GM12878 (cell line): ENCODE data around the gene TMX4. TPM values are rescaled to one million over a fixed set of nuclear protein-coding genes. Genes with fewer than 3 reads are reported as not detected.

Experiments used
- ATAC-seq: fragments of 200-7000 bp; cut with Tn5 transposase; 3 replicates; pipeline ENCODE4 v1.9.1; 2020; ENCODE audit warnings: mild to moderate bottlenecking, moderate library complexity
- BruUV-seq: library from RNA; stranded (reverse); fragments of 400-500 nt; replicated peaks from 2 replicates; lab custom pipeline; 2021; lab: Mats Ljungman, UMichigan
- CTCF ChIA-PET: fragments of 300-600 bp; sonication (Branson Sonifier 250); formaldehyde crosslinking; extraction: SDS; loops from one replicate; lab custom pipeline; 2021; ENCODE audit warnings: inconsistent platforms; lab: Yijun Ruan, JAX
- POLR2A ChIA-PET: fragments of 350-600 bp; formaldehyde crosslinking; extraction: SDS; loops from one replicate; lab custom pipeline; 2021; ENCODE audit warnings: inconsistent platforms; lab: Charles Lee
- RAD21 ChIA-PET: fragments of 300-600 bp; sonication (Branson Sonifier 250); formaldehyde crosslinking; loops from one replicate; lab custom pipeline; 2023; ENCODE audit warnings: antibody characterized with exemption; ENCODE audit not compliant: unreplicated experiment; lab: Charles Lee
- SMC1A ChIA-PET: fragments of 300-600 bp; sonication (Branson Sonifier 250); formaldehyde crosslinking; loops from one replicate; lab custom pipeline; 2023; ENCODE audit not compliant: unreplicated experiment, uncharacterized antibody; lab: Charles Lee
- DNase-seq: peaks from one replicate; pipeline ENCODE4 v3.0.0-alpha.2; 2011; ENCODE audit warnings: low read depth, low spot score
- FAIRE-seq: peaks from 3 replicates; lab custom pipeline; 2011; peaks lifted over from hg19 to GRCh38; lab: Jason Lieb, UNC
- H2AFZ ChIP-seq: 2 replicates; pipeline ENCODE4 v1.6.0; 2011; ENCODE audit warnings: low read depth, low read length, control low read depth; ENCODE audit not compliant: control insufficient read depth
- H3K27ac ChIP-seq: 2 replicates; pipeline ENCODE4 v1.5.1; 2011; ENCODE audit warnings: control low read depth; ENCODE audit not compliant: control insufficient read depth, insufficient read depth
- H3K27me3 ChIP-seq, 2 experiments: replicated peaks in 1 of 2; 2 replicates each; pipeline versions ENCODE4 v1.6.0 to v1.6.1; 2011; ENCODE audit warnings: low read length in 1 of 2; ENCODE audit not compliant: control insufficient read depth in 2 of 2, insufficient read depth in 2 of 2
- H3K36me3 ChIP-seq, 2 experiments: 2 replicates each; pipeline ENCODE4 v1.5.1; 2011; ENCODE audit warnings: low read length in 1 of 2; ENCODE audit not compliant: control insufficient read depth in 2 of 2, insufficient read depth in 2 of 2
- H3K4me1 ChIP-seq: 2 replicates; pipeline ENCODE4 v1.6.1; 2011; ENCODE audit warnings: mild to moderate bottlenecking, low read length, moderate library complexity, mixed read lengths; ENCODE audit not compliant: control insufficient read depth, insufficient read depth
- H3K4me2 ChIP-seq: 2 replicates; pipeline ENCODE4 v1.6.0; 2011; ENCODE audit warnings: control low read depth; ENCODE audit not compliant: control insufficient read depth, insufficient read depth
- H3K4me3 ChIP-seq: fragments of 200-600 bp; sonication (generic); 2 replicates; pipeline ENCODE4 v1.5.1; 2016
- H3K79me2 ChIP-seq: 2 replicates; pipeline ENCODE4 v1.6.0; 2011; ENCODE audit warnings: low read length; ENCODE audit not compliant: control insufficient read depth, insufficient read depth
- H3K9ac ChIP-seq: 2 replicates; pipeline ENCODE4 v1.8.0; 2011; ENCODE audit warnings: low read length, control low read depth, mixed read lengths; ENCODE audit not compliant: control insufficient read depth, insufficient read depth
- H3K9me3 ChIP-seq: replicated peaks from 3 replicates; pipeline ENCODE4 v1.5.1; 2011; ENCODE audit warnings: mild to moderate bottlenecking, low read length; ENCODE audit not compliant: control insufficient read depth, insufficient read depth
- H4K20me1 ChIP-seq: 2 replicates; pipeline ENCODE4 v1.6.0; 2011; ENCODE audit not compliant: control insufficient read depth, insufficient read depth
- BRCA1 ChIP-seq: IDR thresholded peaks from 2 replicates; pipeline ENCODE4 v1.6.1; 2011; ENCODE audit warnings: low read depth, low read length, improper control_type of control experiment
- EGR1 ChIP-seq, 2 experiments: IDR thresholded peaks; 1 replicate in 1 of 2; 2 replicates in 1 of 2; pipeline ENCODE4 v1.6.1; 2011 to 2012; ENCODE audit warnings: low read depth in 2 of 2, low read length in 2 of 2, borderline replicate concordance in 1 of 2, mild to moderate bottlenecking in 1 of 2, moderate library complexity in 1 of 2
- HDAC2 ChIP-seq: fragments of 200-600 bp; sonication (generic); IDR thresholded peaks from 2 replicates; pipeline ENCODE4 v1.6.1; 2017
- HDGF ChIP-seq: fragments of 450-650 bp; IDR thresholded peaks from 2 replicates; pipeline ENCODE4 v1.6.1; 2016; ENCODE audit warnings: antibody characterized with exemption
- NFYA ChIP-seq: IDR thresholded peaks from 2 replicates; pipeline ENCODE4 v1.6.1; 2011; ENCODE audit warnings: low read depth, mild to moderate bottlenecking, low read length, improper control_type of control experiment, borderline replicate concordance
- POLR2AphosphoS2 ChIP-seq: IDR thresholded peaks from 2 replicates; pipeline ENCODE4 v1.6.1; 2011; ENCODE audit warnings: low read depth, mild to moderate bottlenecking, low read length, improper control_type of control experiment, moderate library complexity
- ZNF384 ChIP-seq: IDR thresholded peaks from 2 replicates; pipeline ENCODE4 v1.6.1; 2012; ENCODE audit warnings: low read depth, mild to moderate bottlenecking, low read length, improper control_type of control experiment, borderline replicate concordance
- WGBS: methylation state at CpG from one replicate; pipeline ENCODE4 v1.1.6; 2016; ENCODE audit warnings: low lambda C conversion rate; ENCODE audit not compliant: insufficient replicate concordance, insufficient coverage; ENCODE audit errors: missing lambda C conversion rate; 5-methylcytosine and 5-hydroxymethylcytosine counted together
- in situ Hi-C: fragments of 300-500 bp; cut with MboI; formaldehyde crosslinking; loops from 9 replicates; pipeline ENCODE4 v1.14.3; 2018; ENCODE audit warnings: mixed read lengths
- intact Hi-C: fragments of 100-400 bp; cut with micrococcal nuclease; formaldehyde crosslinking; loops from one replicate; pipeline ENCODE4 v1.14.2; 2022; ENCODE audit not compliant: unreplicated experiment
- polyA plus RNA-seq, 11 experiments: library from polyadenylated mRNA; depleted of rRNA in 4 of 11; unstranded in 6 of 11; stranded (reverse) in 5 of 11; fragments of >200 nt; fragmentation: Nextera tagmentation in 4 of 11; fragmentation: Illumina TruSeq in 1 of 11; extraction: Ambion mirVana in 4 of 11; extraction: Trizol in 1 of 11; gene quantifications; 1 replicate in 1 of 11; 2 replicates in 10 of 11; pipeline versions ENCODE4 v1.2.1 to v1.2.3, GENCODE V29; 2011 to 2016; ENCODE audit warnings: inconsistent platforms in 2 of 11, missing spikeins in 2 of 11, low read depth in 1 of 11
- total RNA-seq, 4 experiments: library from RNA; depleted of rRNA in 3 of 4; stranded (reverse); fragments of >200 nt in 3 of 4; fragmentation: Illumina TruSeq in 1 of 4; extraction: Trizol in 1 of 4; gene quantifications; 2 replicates each; pipeline versions ENCODE4 v1.2.1 to v1.2.3, GENCODE V29; 2013 to 2021
- TF ChIP-seq, protein P1 (sequence below): IDR thresholded peaks from 2 replicates; pipeline ENCODE4 v1.6.1; 2012; ENCODE audit warnings: low read depth, low read length, improper control_type of control experiment
- TF ChIP-seq, protein P2 (sequence below): fragments of 150-350 bp; IDR thresholded peaks from 2 replicates; pipeline ENCODE4 v1.6.1; 2014; ENCODE audit warnings: mild to moderate bottlenecking, low read depth, low read length
- TF ChIP-seq, protein P3 (sequence below): fragments of 450-650 bp; IDR thresholded peaks from 2 replicates; pipeline ENCODE4 v1.6.1; 2016; ENCODE audit warnings: mild to moderate bottlenecking, moderate library complexity, borderline replicate concordance
- TF ChIP-seq, protein P4 (sequence below): fragments of 450-650 bp; formaldehyde crosslinking; IDR thresholded peaks from 2 replicates; pipeline ENCODE4 v1.4.0; 2020; ENCODE audit warnings: mild to moderate bottlenecking, moderate library complexity

Gene TMX4
- total and polyA plus RNA-seq, 10 of the 15 experiments (the other 5 are each of a cell fraction or from before 2014, with no cell fraction given), result 3.9 to 19.9 (median 11.1) TPM

DNA sequence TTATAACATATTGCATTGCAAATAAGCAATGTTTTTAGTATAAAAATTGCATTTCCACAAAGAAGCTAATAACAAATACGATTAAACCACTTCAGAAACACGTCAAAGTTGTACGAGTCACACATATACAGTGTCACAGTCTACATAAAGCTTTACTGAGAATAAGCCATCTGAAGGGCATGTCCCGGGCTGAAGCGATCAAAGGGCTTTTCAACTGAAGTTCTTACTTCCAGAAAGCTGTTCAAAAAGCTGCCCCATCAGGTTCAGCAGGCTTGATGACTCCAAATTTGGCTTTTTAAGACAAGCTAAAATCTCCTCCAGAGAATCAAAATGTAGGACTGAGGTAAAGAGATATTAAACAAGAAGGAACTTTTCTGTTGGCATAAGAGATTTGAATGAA, 41.9 kb downstream of the TMX4 start:
- Histone ChIP-seq H3K9me3 (no peaks in the 10 kb centered on the region), H2AFZ (no peak overlapping the region), H3K27ac (no peak overlapping the region), H3K27me3 (no peaks in the 10 kb centered on the region), H3K4me2 (no peak overlapping the region), H3K79me2 (no peaks in the 10 kb centered on the region), H3K9ac (no peak overlapping the region), H4K20me1 (no peaks in the 10 kb centered on the region), H3K4me1 (no peaks in the 10 kb centered on the region), H3K4me3 (no peak overlapping the region), H3K36me3 (peaks cover 2 to 9% of the 10 kb centered on the region in 2 experiments)
- ChIA-PET POLR2A (no interaction called here), CTCF (interaction anchor here (1.0 to 1.6 kb wide), 3 partner anchors 41 to 744 kb away, joined by 3 to 4 read pairs (median 3); no protein-coding TSS in a partner anchor), RAD21 (no interaction called here), SMC1A (interaction anchor here (1.3 kb wide), 1 partner anchor 44 kb away, joined by 3 read pairs; no protein-coding TSS in a partner anchor)
- DNase-seq (no peak), ATAC-seq (no peak), FAIRE-seq (no peak)
- in situ Hi-C loops (no loop called here), intact Hi-C loops (no loop called here)
- no TSS peak for BruUV-seq
- WGBS, result 96% methylated on average over 5 of the region's 5 CpGs
- TF ChIP-seq, protein P1, sequence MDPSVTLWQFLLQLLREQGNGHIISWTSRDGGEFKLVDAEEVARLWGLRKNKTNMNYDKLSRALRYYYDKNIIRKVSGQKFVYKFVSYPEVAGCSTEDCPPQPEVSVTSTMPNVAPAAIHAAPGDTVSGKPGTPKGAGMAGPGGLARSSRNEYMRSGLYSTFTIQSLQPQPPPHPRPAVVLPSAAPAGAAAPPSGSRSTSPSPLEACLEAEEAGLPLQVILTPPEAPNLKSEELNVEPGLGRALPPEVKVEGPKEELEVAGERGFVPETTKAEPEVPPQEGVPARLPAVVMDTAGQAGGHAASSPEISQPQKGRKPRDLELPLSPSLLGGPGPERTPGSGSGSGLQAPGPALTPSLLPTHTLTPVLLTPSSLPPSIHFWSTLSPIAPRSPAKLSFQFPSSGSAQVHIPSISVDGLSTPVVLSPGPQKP, result no peak
- TF ChIP-seq ZNF384 (no peak), HDGF (no peak), EGR1 (IDR thresholded peaks at IDR 0.05; ENCODE audit: borderline replicate concordance in 1 of 2, low read depth in 2 of 2, low read length in 2 of 2) (no peak), HDAC2 (no peak), NFYA (no peak), POLR2AphosphoS2 (no peak), BRCA1 (no peak)
- TF ChIP-seq, protein P2, sequence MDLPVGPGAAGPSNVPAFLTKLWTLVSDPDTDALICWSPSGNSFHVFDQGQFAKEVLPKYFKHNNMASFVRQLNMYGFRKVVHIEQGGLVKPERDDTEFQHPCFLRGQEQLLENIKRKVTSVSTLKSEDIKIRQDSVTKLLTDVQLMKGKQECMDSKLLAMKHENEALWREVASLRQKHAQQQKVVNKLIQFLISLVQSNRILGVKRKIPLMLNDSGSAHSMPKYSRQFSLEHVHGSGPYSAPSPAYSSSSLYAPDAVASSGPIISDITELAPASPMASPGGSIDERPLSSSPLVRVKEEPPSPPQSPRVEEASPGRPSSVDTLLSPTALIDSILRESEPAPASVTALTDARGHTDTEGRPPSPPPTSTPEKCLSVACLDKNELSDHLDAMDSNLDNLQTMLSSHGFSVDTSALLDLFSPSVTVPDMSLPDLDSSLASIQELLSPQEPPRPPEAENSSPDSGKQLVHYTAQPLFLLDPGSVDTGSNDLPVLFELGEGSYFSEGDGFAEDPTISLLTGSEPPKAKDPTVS, result no peak
- TF ChIP-seq, protein P3, sequence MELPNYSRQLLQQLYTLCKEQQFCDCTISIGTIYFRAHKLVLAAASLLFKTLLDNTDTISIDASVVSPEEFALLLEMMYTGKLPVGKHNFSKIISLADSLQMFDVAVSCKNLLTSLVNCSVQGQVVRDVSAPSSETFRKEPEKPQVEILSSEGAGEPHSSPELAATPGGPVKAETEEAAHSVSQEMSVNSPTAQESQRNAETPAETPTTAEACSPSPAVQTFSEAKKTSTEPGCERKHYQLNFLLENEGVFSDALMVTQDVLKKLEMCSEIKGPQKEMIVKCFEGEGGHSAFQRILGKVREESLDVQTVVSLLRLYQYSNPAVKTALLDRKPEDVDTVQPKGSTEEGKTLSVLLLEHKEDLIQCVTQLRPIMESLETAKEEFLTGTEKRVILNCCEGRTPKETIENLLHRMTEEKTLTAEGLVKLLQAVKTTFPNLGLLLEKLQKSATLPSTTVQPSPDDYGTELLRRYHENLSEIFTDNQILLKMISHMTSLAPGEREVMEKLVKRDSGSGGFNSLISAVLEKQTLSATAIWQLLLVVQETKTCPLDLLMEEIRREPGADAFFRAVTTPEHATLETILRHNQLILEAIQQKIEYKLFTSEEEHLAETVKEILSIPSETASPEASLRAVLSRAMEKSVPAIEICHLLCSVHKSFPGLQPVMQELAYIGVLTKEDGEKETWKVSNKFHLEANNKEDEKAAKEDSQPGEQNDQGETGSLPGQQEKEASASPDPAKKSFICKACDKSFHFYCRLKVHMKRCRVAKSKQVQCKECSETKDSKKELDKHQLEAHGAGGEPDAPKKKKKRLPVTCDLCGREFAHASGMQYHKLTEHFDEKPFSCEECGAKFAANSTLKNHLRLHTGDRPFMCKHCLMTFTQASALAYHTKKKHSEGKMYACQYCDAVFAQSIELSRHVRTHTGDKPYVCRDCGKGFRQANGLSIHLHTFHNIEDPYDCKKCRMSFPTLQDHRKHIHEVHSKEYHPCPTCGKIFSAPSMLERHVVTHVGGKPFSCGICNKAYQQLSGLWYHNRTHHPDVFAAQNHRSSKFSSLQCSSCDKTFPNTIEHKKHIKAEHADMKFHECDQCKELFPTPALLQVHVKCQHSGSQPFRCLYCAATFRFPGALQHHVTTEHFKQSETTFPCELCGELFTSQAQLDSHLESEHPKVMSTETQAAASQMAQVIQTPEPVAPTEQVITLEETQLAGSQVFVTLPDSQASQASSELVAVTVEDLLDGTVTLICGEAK, result no peak
- TF ChIP-seq, protein P4, sequence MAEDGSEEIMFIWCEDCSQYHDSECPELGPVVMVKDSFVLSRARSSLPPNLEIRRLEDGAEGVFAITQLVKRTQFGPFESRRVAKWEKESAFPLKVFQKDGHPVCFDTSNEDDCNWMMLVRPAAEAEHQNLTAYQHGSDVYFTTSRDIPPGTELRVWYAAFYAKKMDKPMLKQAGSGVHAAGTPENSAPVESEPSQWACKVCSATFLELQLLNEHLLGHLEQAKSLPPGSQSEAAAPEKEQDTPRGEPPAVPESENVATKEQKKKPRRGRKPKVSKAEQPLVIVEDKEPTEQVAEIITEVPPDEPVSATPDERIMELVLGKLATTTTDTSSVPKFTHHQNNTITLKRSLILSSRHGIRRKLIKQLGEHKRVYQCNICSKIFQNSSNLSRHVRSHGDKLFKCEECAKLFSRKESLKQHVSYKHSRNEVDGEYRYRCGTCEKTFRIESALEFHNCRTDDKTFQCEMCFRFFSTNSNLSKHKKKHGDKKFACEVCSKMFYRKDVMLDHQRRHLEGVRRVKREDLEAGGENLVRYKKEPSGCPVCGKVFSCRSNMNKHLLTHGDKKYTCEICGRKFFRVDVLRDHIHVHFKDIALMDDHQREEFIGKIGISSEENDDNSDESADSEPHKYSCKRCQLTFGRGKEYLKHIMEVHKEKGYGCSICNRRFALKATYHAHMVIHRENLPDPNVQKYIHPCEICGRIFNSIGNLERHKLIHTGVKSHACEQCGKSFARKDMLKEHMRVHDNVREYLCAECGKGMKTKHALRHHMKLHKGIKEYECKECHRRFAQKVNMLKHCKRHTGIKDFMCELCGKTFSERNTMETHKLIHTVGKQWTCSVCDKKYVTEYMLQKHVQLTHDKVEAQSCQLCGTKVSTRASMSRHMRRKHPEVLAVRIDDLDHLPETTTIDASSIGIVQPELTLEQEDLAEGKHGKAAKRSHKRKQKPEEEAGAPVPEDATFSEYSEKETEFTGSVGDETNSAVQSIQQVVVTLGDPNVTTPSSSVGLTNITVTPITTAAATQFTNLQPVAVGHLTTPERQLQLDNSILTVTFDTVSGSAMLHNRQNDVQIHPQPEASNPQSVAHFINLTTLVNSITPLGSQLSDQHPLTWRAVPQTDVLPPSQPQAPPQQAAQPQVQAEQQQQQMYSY (CRISPR knock-in tag), result no peak
